Tongue (tissue), 2 donors: Measurements from ENCODE around the gene KANSL1L. TPM values are rescaled to one million over a fixed set of nuclear protein-coding genes. Genes with fewer than 3 reads are reported as not detected.

Source experiments
- DNase-seq: peaks from one replicate; pipeline ENCODE4 v3.0.0-alpha.2; 2015
- total RNA-seq: library from RNA; depleted of rRNA; stranded (reverse); fragments of >200 nt; gene quantifications from one replicate; pipeline ENCODE4 v1.2.3, GENCODE V29; 2014

Gene KANSL1L
- total RNA-seq, 1 donor from 2014 or later, result 53.6 TPM

- DNase-seq, result peak; percentile 6
Observed at GRCh38 chr2:210072922-210073509, 98.2 kb downstream of the KANSL1L start.

- no peak for DNase-seq
Observed at GRCh38 chr2:210072493-210072892, 98.7 kb downstream of the KANSL1L start.

GRCh38 chr2:210063306-210063705 is 107.9 kb downstream of the KANSL1L start:
- no peak for DNase-seq

GRCh38 chr2:210055825-210056224 is 115.4 kb downstream of the KANSL1L start:
- DNase-seq, result no peak

DNA sequence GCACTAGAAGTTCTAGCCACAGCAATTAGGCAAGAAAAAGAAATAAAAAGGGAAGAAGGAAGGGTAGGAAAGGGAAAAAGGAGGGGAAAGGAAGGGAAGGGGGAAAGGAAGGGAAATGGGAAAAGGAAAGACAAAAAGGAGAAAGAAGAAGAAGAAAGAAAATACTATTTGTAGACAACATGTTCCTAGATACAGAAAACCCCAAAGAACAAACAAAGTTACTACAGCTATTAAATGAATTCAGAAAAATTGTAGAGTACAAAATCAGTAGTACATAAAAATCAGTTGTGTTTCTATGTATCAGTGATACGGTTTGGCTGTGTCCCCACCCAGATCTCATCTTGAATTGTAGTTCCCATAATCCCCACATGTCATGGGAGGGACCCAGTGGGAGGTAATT is 116.5 kb downstream of the KANSL1L start:
- no peak for DNase-seq

- DNase-seq, result no peak
Observed at GRCh38 chr2:210050885-210051284, 120.3 kb downstream of the KANSL1L start.

GRCh38 chr2:210049831-210050230 is 121.4 kb downstream of the KANSL1L start:
- DNase-seq, result peak; percentile 90

DNA sequence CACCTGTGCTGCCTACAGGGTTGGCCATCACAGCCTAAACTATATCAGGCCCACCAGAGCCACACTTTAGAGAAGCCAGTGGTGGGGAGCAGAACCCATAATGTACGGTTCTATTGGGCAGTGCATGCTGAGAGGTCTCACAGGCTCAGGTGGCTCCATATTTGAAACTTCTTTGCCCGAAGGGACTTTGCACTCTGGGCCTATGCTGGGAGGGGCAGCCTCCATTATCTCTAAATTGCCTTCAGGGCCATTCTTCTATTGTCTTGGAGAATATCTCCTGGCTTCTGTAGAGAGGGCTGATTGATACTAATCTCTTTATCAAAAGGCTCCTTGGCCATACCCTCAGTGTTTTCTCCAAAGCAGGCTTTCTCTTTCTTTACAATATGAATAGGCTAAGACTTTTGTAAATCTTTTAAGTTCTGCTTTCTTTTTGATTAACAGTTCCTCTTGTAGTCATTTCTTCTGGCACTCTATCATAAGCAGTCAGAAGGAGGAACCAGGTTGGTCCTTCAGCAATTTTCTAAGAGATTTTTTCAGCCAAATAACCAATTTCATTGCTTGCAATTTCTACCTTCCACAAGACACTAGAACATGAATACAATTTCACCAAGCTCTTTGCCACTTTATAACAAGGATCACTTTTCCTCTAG is 124.2 kb downstream of the KANSL1L start:
- DNase-seq, result no peak

- DNase-seq, result no peak
Observed at GRCh38 chr2:210038078-210038477, 133.1 kb downstream of the KANSL1L start.

DNA sequence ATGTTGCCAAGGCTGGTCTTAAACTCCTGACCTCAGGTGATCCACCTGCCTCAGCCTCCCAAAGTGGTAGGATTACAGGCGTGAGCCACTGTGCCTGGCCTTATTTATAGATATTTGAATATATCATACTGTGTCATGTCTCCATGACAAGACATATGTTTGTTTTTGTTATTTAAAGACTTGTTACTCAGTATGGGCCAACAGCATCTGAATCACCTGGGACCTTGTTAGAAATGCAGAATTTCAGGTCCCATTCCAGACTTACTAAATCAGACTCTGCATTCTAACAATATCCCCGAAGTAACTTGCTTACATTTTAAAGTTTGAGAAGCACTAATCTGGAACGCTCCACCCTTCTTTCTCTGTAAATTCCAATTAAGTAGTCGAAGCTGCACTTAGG is 135.5 kb downstream of the KANSL1L start:
- no peak for DNase-seq

- no peak for DNase-seq
Observed at GRCh38 chr2:210034087-210034683, 137.0 kb downstream of the KANSL1L start.

GRCh38 chr2:210028178-210028577 is 143.0 kb downstream of the KANSL1L start:
- DNase-seq, result no peak

DNA sequence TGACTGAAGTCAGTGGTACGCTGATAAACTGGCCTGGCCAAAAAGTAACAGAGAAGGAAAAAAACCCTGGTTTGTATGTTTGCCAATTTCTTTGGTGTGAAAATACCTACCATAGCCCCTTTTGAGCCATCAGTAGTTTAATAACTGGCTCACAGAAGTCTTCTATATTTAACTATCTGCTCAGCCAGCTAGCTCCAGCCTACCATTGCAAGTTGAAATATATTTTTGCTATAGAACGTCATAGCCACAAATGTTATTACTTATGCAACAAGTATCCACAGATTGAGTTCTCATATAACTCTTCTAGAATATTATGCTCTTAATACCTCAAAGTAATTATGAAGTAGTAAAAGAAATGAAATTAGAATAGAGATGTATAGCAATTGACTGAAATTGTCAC is 143.6 kb downstream of the KANSL1L start:
- DNase-seq, result no peak

DNA sequence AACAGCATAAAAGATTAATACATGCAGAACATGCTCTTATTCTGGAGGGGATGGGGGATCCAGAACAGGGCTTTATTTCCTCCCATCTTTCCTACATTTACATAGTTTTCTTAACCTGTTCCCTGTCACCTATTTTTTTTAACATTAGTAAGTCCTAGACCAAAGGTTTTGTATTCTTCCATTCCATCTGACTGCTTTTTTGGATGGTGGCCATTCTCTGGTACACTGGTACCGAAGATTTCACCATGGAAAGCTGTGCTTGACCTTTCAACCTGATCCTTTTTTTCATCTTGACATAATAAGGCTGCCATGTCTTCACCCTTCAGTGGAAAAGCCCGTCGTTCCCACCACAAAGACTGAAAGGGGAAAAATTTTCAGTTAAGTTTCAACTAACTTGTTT is 148.4 kb downstream of the KANSL1L start:
- DNase-seq, result no peak

- no peak for DNase-seq
Observed at GRCh38 chr2:210020138-210020537, 151.1 kb downstream of the KANSL1L start.

GRCh38 chr2:210009896-210010295 is 161.3 kb downstream of the KANSL1L start:
- no peak for DNase-seq

- DNase-seq, result no peak
Observed at GRCh38 chr2:210009126-210009525, 162.1 kb downstream of the KANSL1L start.

- no peak for DNase-seq
Observed at GRCh38 chr2:210007895-210008294, 163.3 kb downstream of the KANSL1L start.

DNA sequence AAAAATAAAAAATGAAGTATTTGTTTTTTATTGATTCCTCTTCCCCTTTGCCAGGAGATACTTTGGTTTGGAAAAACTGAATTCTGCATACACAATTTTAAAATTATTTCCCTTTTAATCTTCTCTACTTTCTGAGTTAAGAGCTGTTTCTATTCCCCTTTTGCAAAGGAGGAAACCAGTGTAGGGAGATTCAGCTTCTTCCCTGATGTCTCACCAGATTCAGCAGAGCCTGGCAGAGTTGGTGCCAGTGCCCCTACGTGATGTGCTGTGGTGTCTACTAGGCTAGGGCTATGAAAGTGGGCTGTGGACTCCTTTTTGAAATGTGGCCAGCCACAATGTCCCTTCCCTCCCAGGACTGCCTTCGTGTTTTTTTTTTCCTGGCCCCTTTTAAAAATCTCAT is 166.3 kb downstream of the KANSL1L start:
- no peak for DNase-seq

GRCh38 chr2:210003359-210003758 is 167.8 kb downstream of the KANSL1L start:
- DNase-seq, result no peak

GRCh38 chr2:210002158-210003157 is 168.8 kb downstream of the KANSL1L start, which contains the start of gene RPE:
RPE (plus strand) TSS chr2:210002638; CDS start chr2:210002662, 24 bp downstream.
- peak; percentile 98 for DNase-seq
